PC-9 (cell line): ENCODE results near the gene CTNNA1. TPM values are rescaled to one million over a fixed set of nuclear protein-coding genes. Genes with fewer than 3 reads are reported as not detected.
"Not testable (repeated sequence)": the region's sequence is repeated elsewhere in the genome, so short reads cannot be mapped to it uniquely, and the experiment has no call there.

Experiments
- BruUV-seq: library from RNA; stranded (reverse); fragments of 400-500 nt; replicated peaks from 2 replicates; lab custom pipeline; 2021; lab: Mats Ljungman, UMichigan
- CTCF ChIA-PET: fragments of 300-600 bp; sonication (Branson Sonifier 250); formaldehyde crosslinking; loops from one replicate; lab custom pipeline; 2022; ENCODE audit warnings: antibody characterized with exemption; lab: Charles Lee
- POLR2A ChIA-PET: fragments of 300-600 bp; sonication (Branson Sonifier 250); formaldehyde crosslinking; loops from one replicate; lab custom pipeline; 2022; ENCODE audit warnings: antibody characterized with exemption; ENCODE audit not compliant: unreplicated experiment; lab: Charles Lee
- DNase-seq, 2 experiments: peaks; one replicate each; pipeline versions ENCODE4 v3.0.0 to v3.0.0-alpha.2; 2015 to 2022; ENCODE audit warnings: mixed read lengths in 1 of 2
- H2AFZ ChIP-seq: fragments of 200-600 bp; sonication (generic); 2 replicates; pipeline ENCODE4 v1.8.1; 2017; ENCODE audit warnings: antibody characterized with exemption
- H3F3A ChIP-seq: fragments of 200-600 bp; sonication (generic); 2 replicates; pipeline ENCODE4 v1.8.1; 2017; ENCODE audit warnings: antibody characterized with exemption, mild to moderate bottlenecking, low read depth; ENCODE audit not compliant: insufficient read depth
- H3K27ac ChIP-seq: fragments of 200-600 bp; sonication (generic); 2 replicates; pipeline ENCODE4 v1.6.1; 2016; ENCODE audit warnings: mixed run types
- H3K27me3 ChIP-seq: fragments of 200-600 bp; sonication (generic); 2 replicates; pipeline ENCODE4 v1.6.1; 2016; ENCODE audit warnings: low read depth, mixed run types; ENCODE audit not compliant: insufficient read depth
- H3K36me3 ChIP-seq: fragments of 200-600 bp; sonication (generic); 2 replicates; pipeline ENCODE4 v1.6.1; 2016; ENCODE audit warnings: low read depth, mixed run types
- H3K4me1 ChIP-seq: fragments of 200-600 bp; sonication (generic); replicated peaks from 2 replicates; pipeline ENCODE4 v1.6.1; 2016; ENCODE audit warnings: mixed run types; ENCODE audit not compliant: insufficient read depth
- H3K4me2 ChIP-seq: fragments of 200-600 bp; sonication (generic); 2 replicates; pipeline ENCODE4 v1.6.1; 2017; ENCODE audit warnings: mixed run types
- H3K4me3 ChIP-seq: fragments of 200-600 bp; sonication (generic); 2 replicates; pipeline ENCODE4 v1.6.1; 2016; ENCODE audit warnings: mixed run types
- H3K79me2 ChIP-seq: fragments of 200-600 bp; sonication (generic); 2 replicates; pipeline ENCODE4 v1.6.1; 2017; ENCODE audit warnings: low read depth, mixed run types
- H3K9me2 ChIP-seq: fragments of 200-600 bp; sonication (generic); 2 replicates; pipeline ENCODE4 v1.8.1; 2017; ENCODE audit warnings: mild to moderate bottlenecking; ENCODE audit not compliant: insufficient read depth
- H3K9me3 ChIP-seq: fragments of 200-600 bp; sonication (generic); 2 replicates; pipeline ENCODE4 v1.8.1; 2016; ENCODE audit warnings: low read depth; ENCODE audit not compliant: insufficient read depth
- H4K20me1 ChIP-seq: fragments of 200-600 bp; sonication (generic); 2 replicates; pipeline ENCODE4 v1.8.1; 2017; ENCODE audit not compliant: insufficient read depth
- CTCF ChIP-seq: fragments of 200-600 bp; sonication (generic); conservative IDR thresholded peaks from 2 replicates; pipeline ENCODE4 v1.6.1; 2017; ENCODE audit warnings: mixed run types, antibody characterized with exemption, mild to moderate bottlenecking, moderate library complexity
- EZH2 ChIP-seq: fragments of 200-600 bp; sonication (generic); IDR thresholded peaks from 2 replicates; pipeline ENCODE4 v1.8.0; 2017; ENCODE audit warnings: antibody characterized with exemption, low read depth
- intact Hi-C: fragments of 100-400 bp; cut with micrococcal nuclease; formaldehyde crosslinking; loops from one replicate; pipeline ENCODE4 v1.10.0; 2022; ENCODE audit not compliant: unreplicated experiment
- total RNA-seq: library from RNA; stranded (reverse); gene quantifications from 2 replicates; pipeline ENCODE4 v1.2.3, GENCODE V29; 2021

CTNNA1 gene
- total RNA-seq, 1 experiment from 2014 or later, result 91.7 TPM

GRCh38 chr5:138918686-138919085, 165.5 kb downstream of the CTNNA1 start:
- DNase-seq, result no peak
- peaks cover 6% of the 10 kb centered on the region; the same call in 1 of the 2 replicates for H3K4me1 ChIP-seq
- no peaks in the 10 kb centered on the region for H3K9me2 ChIP-seq
- POLR2A ChIA-PET, result interaction anchor here (0.7 kb wide), 1 partner anchor 266 kb away, joined by 10 read pairs; no protein-coding TSS in a partner anchor
- H3K27me3 ChIP-seq, result no peaks in the 10 kb centered on the region
- H3K4me2 ChIP-seq, result no peak overlapping the region
- peaks cover 24% of the 10 kb centered on the region for H3K36me3 ChIP-seq
- H2AFZ ChIP-seq, result no peak overlapping the region
- no TSS peak for BruUV-seq
- H3K27ac ChIP-seq, result no peak overlapping the region
- TF ChIP-seq CTCF, result no peak
- no peak for TF ChIP-seq EZH2
- intact Hi-C loops, result loop anchor here (5.0 kb wide), 1 partner anchor 344 kb away; no protein-coding TSS in a partner anchor
- no peak overlapping the region for H3K4me3 ChIP-seq
- CTCF ChIA-PET, result no interaction called here
- H3F3A ChIP-seq, result peaks cover 18% of the 10 kb centered on the region; the same call in 1 of the 2 replicates
- H3K79me2 ChIP-seq, result no peaks in the 10 kb centered on the region; the same call in 1 of the 2 replicates
- H3K9me3 ChIP-seq, result no peaks in the 10 kb centered on the region
- H4K20me1 ChIP-seq, result peaks cover 14% of the 10 kb centered on the region

- intact Hi-C loops, result no loop called here
- Histone ChIP-seq H3K27ac (no peak overlapping the region), H3F3A (peaks cover 26% of the 10 kb centered on the region; the same call in 1 of the 2 replicates), H3K79me2 (no peaks in the 10 kb centered on the region; the same call in 1 of the 2 replicates), H3K36me3 (peaks cover 33% of the 10 kb centered on the region), H3K9me3 (no peaks in the 10 kb centered on the region), H4K20me1 (peaks cover 20% of the 10 kb centered on the region), H3K4me3 (no peak overlapping the region), H2AFZ (no peak overlapping the region), H3K4me1 (peaks cover 6% of the 10 kb centered on the region; the same call in 1 of the 2 replicates), H3K9me2 (no peaks in the 10 kb centered on the region), H3K4me2 (no peak overlapping the region), H3K27me3 (no peaks in the 10 kb centered on the region)
- TF ChIP-seq CTCF (no peak), EZH2 (no peak)
- no TSS peak for BruUV-seq
- ChIA-PET POLR2A (no interaction called here), CTCF (interaction anchor here (0.6 kb wide), 2 partner anchors 131 to 140 kb away, joined by 3 to 5 read pairs; no protein-coding TSS in a partner anchor)
- no peak for DNase-seq
Measured at GRCh38 chr5:138920181-138920580, 167.0 kb downstream of the CTNNA1 start.

GRCh38 chr5:138921362-138921761, 168.1 kb downstream of the CTNNA1 start:
- H3K79me2 ChIP-seq, DNase-seq, H3K27me3 ChIP-seq, H3K4me2 ChIP-seq, H3K4me1 ChIP-seq, BruUV-seq, H2AFZ ChIP-seq, H3K4me3 ChIP-seq, H3K9me2 ChIP-seq, CTCF ChIA-PET, H3K9me3 ChIP-seq, intact Hi-C loops: not testable (repeated sequence)
- Histone ChIP-seq H3K36me3 (peaks cover 38% of the 10 kb centered on the region), H3F3A (peaks cover 26% of the 10 kb centered on the region; the same call in 1 of the 2 replicates), H4K20me1 (peaks cover 20% of the 10 kb centered on the region), H3K27ac (0 out of 2 replicates have a peak overlapping the region, but pooled peaks have one; percentile 6)
- POLR2A ChIA-PET, result interaction anchor here (0.7 kb wide), 1 partner anchor 354 kb away, joined by 17 read pairs; no protein-coding TSS in a partner anchor
